ENCODE measurements around the gene PRAMEF1.

DNA sequence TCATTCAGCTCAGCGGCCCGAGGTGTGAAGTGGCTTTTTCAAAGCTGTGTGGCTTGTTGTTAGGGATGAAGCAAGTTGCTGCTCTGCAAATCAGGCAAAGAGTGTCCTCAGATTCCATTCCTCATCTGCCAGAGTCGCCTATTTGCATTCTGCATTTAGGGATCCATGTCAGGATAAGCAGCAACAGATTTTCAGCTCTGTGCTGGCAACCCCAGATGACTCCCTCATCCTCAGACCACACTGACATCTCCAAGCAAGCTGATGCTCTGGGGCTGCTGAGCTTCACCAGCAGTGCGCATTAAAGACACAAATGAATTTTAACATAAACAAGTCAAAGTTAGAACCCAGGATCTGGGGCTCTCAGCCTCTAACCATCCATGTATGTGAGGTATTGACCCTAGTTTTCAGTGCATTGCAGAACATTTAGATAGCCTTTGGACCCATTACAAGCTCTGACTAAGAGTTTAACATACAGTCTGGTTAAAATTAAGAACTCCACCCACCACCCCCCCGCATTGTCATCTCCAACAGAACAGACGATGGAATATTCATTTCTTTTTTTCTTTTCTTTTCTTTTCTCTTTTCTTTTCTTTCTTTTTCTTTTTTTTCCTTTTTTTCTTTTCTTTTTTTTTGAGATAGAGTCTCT lies 34.3 kb upstream of the PRAMEF1 start:
- TF ChIP-seq, protein P1, sequence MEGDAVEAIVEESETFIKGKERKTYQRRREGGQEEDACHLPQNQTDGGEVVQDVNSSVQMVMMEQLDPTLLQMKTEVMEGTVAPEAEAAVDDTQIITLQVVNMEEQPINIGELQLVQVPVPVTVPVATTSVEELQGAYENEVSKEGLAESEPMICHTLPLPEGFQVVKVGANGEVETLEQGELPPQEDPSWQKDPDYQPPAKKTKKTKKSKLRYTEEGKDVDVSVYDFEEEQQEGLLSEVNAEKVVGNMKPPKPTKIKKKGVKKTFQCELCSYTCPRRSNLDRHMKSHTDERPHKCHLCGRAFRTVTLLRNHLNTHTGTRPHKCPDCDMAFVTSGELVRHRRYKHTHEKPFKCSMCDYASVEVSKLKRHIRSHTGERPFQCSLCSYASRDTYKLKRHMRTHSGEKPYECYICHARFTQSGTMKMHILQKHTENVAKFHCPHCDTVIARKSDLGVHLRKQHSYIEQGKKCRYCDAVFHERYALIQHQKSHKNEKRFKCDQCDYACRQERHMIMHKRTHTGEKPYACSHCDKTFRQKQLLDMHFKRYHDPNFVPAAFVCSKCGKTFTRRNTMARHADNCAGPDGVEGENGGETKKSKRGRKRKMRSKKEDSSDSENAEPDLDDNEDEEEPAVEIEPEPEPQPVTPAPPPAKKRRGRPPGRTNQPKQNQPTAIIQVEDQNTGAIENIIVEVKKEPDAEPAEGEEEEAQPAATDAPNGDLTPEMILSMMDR (IDR thresholded peaks at IDR 0.05; ENCODE audit: low read depth, low read length, poor library complexity, severe bottlenecking), result no peak
- no peak for TF ChIP-seq EZH2phosphoT487 (IDR thresholded peaks at IDR 0.05; ENCODE audit: borderline replicate concordance, low read length)
